ENCODE data around the gene TSPAN4.

TSPAN4 gene

DNA sequence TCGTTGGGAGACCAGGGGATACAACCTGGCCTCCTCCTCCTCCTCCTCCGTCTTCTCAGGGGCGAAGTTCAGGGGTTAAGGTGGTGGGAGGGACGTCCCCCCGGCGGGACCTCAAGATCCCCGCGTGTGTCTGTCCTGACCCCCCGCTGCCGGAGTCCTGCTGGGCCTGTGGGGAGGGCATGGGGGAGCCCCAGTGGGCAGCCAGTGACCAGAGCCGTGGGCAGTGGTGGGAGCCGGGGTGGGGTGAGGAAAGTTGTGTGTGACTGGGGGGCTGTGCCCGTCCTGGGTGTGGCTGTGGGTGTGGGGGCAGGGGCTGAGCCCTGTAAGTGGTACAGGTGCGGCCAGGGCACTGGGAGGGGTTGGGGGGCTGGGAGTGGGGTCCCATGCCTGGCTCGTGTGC, 10.1 kb downstream of the TSPAN4 start:
- H3K27ac ChIP-seq (replicated peaks), result no peak overlapping the region
- peaks cover 11% of the 10 kb centered on the region for H3K27me3 ChIP-seq (ENCODE audit: insufficient read depth, poor library complexity, severe bottlenecking)
- H3K4me3 ChIP-seq (replicated peaks; ENCODE audit: insufficient read depth, low read length), result no peak overlapping the region
- DNase-seq (ENCODE audit: low read depth in 1 of 2, low spot score in 1 of 2), result no peak
- no peak for TF ChIP-seq POLR2AphosphoS5 (IDR thresholded peaks at IDR 0.05; ENCODE audit: low read depth)
- no peak for TF ChIP-seq CTCF (IDR thresholded peaks at IDR 0.05; ENCODE audit: insufficient read depth, low read length)
- no peak for TF ChIP-seq REST (IDR thresholded peaks at IDR 0.05; ENCODE audit: insufficient replicate concordance, low read depth)
- no peak for TF ChIP-seq SPI1 (IDR thresholded peaks at IDR 0.05; ENCODE audit: borderline replicate concordance, low read depth)
- TF ChIP-seq GABPA (IDR thresholded peaks at IDR 0.05; ENCODE audit: low read depth), result no peak

GRCh38 chr11:853682-854448, 11.2 kb downstream of the TSPAN4 start:
- DNase-seq (ENCODE audit: low read depth in 1 of 2, low spot score in 1 of 2), result no peak

DNA sequence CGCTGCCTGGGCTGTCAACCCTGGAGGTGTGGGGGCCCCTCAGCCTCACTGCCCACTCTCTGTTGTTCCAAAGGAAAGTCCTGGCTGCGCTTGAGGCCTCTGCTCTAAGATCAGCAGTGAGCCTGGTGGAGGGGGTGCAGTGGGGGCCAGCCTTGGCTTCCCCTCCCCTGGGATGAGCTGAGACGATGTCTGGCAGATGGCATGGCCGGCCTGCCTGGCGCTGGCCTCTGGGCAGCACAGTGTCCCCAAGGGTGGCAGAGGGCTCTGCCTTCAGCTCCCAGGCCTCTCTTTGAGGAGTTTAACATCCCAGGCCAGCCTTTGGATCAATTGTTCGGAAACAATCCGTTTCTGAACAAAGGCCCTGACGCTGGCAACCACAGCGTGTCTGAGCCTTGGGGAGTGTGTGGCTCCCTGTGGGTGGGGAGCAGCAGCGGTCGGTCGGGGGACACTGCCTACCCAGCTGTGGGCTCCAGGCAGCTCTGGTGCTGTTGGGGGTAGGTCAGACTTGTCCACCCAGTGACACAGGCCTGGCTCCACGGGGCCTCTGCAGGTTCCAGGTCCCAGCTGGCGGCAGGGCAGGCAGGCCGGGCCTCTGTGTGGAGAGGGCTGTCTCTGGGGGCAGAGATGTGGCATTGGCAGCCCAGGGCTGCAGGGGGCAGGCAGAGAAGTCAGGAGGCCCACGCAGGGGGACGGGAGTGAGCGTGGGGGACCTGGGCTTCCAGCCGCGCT, 12.1 kb downstream of the TSPAN4 start:
- Histone ChIP-seq H3K27ac (replicated peaks) (no peak overlapping the region), H3K4me3 (replicated peaks; ENCODE audit: insufficient read depth, low read length) (no peak overlapping the region), H3K27me3 (ENCODE audit: insufficient read depth, poor library complexity, severe bottlenecking) (no peaks in the 10 kb centered on the region)
- TF ChIP-seq SPI1 (IDR thresholded peaks at IDR 0.05; ENCODE audit: borderline replicate concordance, low read depth) (no peak), CTCF (IDR thresholded peaks at IDR 0.05; ENCODE audit: insufficient read depth, low read length) (no peak), POLR2AphosphoS5 (IDR thresholded peaks at IDR 0.05; ENCODE audit: low read depth) (no peak), GABPA (IDR thresholded peaks at IDR 0.05; ENCODE audit: low read depth) (no peak), REST (IDR thresholded peaks at IDR 0.05; ENCODE audit: insufficient replicate concordance, low read depth) (no peak)
- DNase-seq (ENCODE audit: low read depth in 1 of 2, low spot score in 1 of 2), result no peak

More at GRCh38 chr11:853682-854448, 11.2 kb downstream of the TSPAN4 start:
- TF ChIP-seq CTCF (IDR thresholded peaks at IDR 0.05; ENCODE audit: insufficient read depth, low read length), result no peak
- Histone ChIP-seq H3K27ac (replicated peaks) (no peak overlapping the region), H3K27me3 (ENCODE audit: insufficient read depth, poor library complexity, severe bottlenecking) (peaks cover 5% of the 10 kb centered on the region), H3K4me3 (replicated peaks; ENCODE audit: insufficient read depth, low read length) (no peak overlapping the region)
